Breast epithelium (tissue), 4 donors: ENCODE results near the gene HOPX. TPM values are rescaled to one million over a fixed set of nuclear protein-coding genes. Genes with fewer than 3 reads are reported as not detected.

ENCODE experiments used
- DNase-seq, 2 donors: peaks; one replicate each; pipeline ENCODE4 v3.0.0-alpha.2; 2019; ENCODE audit warnings: low spot score in 2 of 2
- H3K27ac ChIP-seq, 2 donors: fragments of 200-600 bp; sonication (generic) in 1 of 2; one replicate each; pipeline ENCODE4 v1.5.1; 2016 to 2019; ENCODE audit warnings: mild to moderate bottlenecking in 1 of 2
- H3K27me3 ChIP-seq, 2 donors: fragments of 200-600 bp; sonication (generic) in 1 of 2; one replicate each; pipeline versions ENCODE4 v1.5.1 to v1.6.0; 2017 to 2019; ENCODE audit warnings: control low read depth in 1 of 2, mild to moderate bottlenecking in 1 of 2
- H3K36me3 ChIP-seq: fragments of 200-600 bp; one replicate; pipeline ENCODE4 v1.5.1; 2019
- H3K4me1 ChIP-seq, 2 donors: fragments of 200-600 bp; sonication (generic); one replicate each; pipeline ENCODE4 v1.5.1; 2016 to 2019; ENCODE audit warnings: control low read depth in 1 of 2
- H3K4me3 ChIP-seq, 3 donors: fragments of 200-600 bp; sonication (generic); 1 replicate in 2 of 3; 2 replicates in 1 of 3; pipeline ENCODE4 v1.5.1; 2016 to 2019; ENCODE audit warnings: mild to moderate bottlenecking in 3 of 3, moderate library complexity in 2 of 3
- H3K9me3 ChIP-seq, 2 donors: fragments of 200-600 bp; sonication (generic) in 1 of 2; one replicate each; pipeline ENCODE4 v1.5.1; 2016 to 2019; ENCODE audit warnings: control low read depth in 1 of 2
- CTCF ChIP-seq, 3 donors: fragments of 450-650 bp; IDR thresholded peaks; one replicate each; pipeline ENCODE4 v1.5.1; 2016 to 2017; ENCODE audit warnings: antibody characterized with exemption in 3 of 3, mild to moderate bottlenecking in 3 of 3, moderate library complexity in 3 of 3
- POLR2A ChIP-seq: fragments of 450-650 bp; IDR thresholded peaks from one replicate; pipeline ENCODE4 v1.6.1; 2016; ENCODE audit warnings: antibody characterized with exemption, mild to moderate bottlenecking, moderate library complexity
- POLR2AphosphoS5 ChIP-seq, 3 donors: sonication (generic); formaldehyde crosslinking; IDR thresholded peaks; one replicate each; pipeline ENCODE4 v1.6.1; 2017; ENCODE audit warnings: antibody characterized with exemption in 3 of 3
- intact Hi-C: fragments of 100-400 bp; cut with DNase I; formaldehyde crosslinking; loops from one replicate; pipeline ENCODE4 v1.15.1; 2023; ENCODE audit warnings: low total_unique reads
- total RNA-seq, 3 donors: library from RNA; depleted of rRNA; stranded (reverse); fragments of >200 nt; gene quantifications; one replicate each; pipeline ENCODE4 v1.1.0, GENCODE V29; 2016

The HOPX gene
- total RNA-seq, 3 donors from 2014 or later = 3.8 to 9.8 (median 4.8) TPM

GRCh38 chr4:56630876-56631666 lies 50.0 kb downstream of the HOPX start:
- Histone ChIP-seq H3K36me3 (no peaks in the 10 kb centered on the region), H3K27ac (no peak overlapping the region), H3K4me3 (no peak overlapping the region), H3K9me3 (peaks cover 0 to 4% of the 10 kb centered on the region in 2 donors), H3K4me1 (no peaks in the 10 kb centered on the region), H3K27me3 (no peaks in the 10 kb centered on the region)
- TF ChIP-seq POLR2AphosphoS5 (IDR thresholded peaks at IDR 0.05) (no peak), CTCF (IDR thresholded peaks at IDR 0.05) (no peak)
- intact Hi-C loops = no loop called here
- DNase-seq = no peak

- intact Hi-C loops = no loop called here
- no peaks in the 10 kb centered on the region for H3K27me3 ChIP-seq
- no peak overlapping the region for H3K27ac ChIP-seq
- no peak for TF ChIP-seq CTCF (IDR thresholded peaks at IDR 0.05)
- no peak for TF ChIP-seq POLR2AphosphoS5 (IDR thresholded peaks at IDR 0.05)
- TF ChIP-seq POLR2A = no peak
- no peaks in the 10 kb centered on the region for H3K36me3 ChIP-seq
- no peak overlapping the region for H3K4me3 ChIP-seq
- H3K9me3 ChIP-seq = peaks cover 6 to 22% of the 10 kb centered on the region in 2 donors
- no peaks in the 10 kb centered on the region for H3K4me1 ChIP-seq
- no peak for DNase-seq
Measured at GRCh38 chr4:56628592-56628991, 52.5 kb downstream of the HOPX start.

- no peaks in the 10 kb centered on the region for H3K4me1 ChIP-seq
- H3K36me3 ChIP-seq = no peaks in the 10 kb centered on the region
- no peaks in the 10 kb centered on the region for H3K27me3 ChIP-seq
- peaks cover 6 to 22% of the 10 kb centered on the region in 2 donors for H3K9me3 ChIP-seq
- H3K4me3 ChIP-seq = no peak overlapping the region
- H3K27ac ChIP-seq = no peak overlapping the region
- intact Hi-C loops = no loop called here
- TF ChIP-seq POLR2AphosphoS5 (IDR thresholded peaks at IDR 0.05) = no peak
- TF ChIP-seq CTCF (IDR thresholded peaks at IDR 0.05) = no peak
- TF ChIP-seq POLR2A = no peak
- no peak for DNase-seq
Measured at GRCh38 chr4:56627985-56628384, 53.1 kb downstream of the HOPX start.

GRCh38 chr4:56627375-56627774 lies 53.7 kb downstream of the HOPX start:
- TF ChIP-seq CTCF (IDR thresholded peaks at IDR 0.05) (no peak), POLR2A (no peak), POLR2AphosphoS5 (IDR thresholded peaks at IDR 0.05) (no peak)
- Histone ChIP-seq H3K36me3 (no peaks in the 10 kb centered on the region), H3K4me1 (no peaks in the 10 kb centered on the region), H3K4me3 (no peak overlapping the region), H3K27ac (no peak overlapping the region), H3K9me3 (peaks cover 6 to 22% of the 10 kb centered on the region in 2 donors), H3K27me3 (no peaks in the 10 kb centered on the region)
- intact Hi-C loops = no loop called here
- no peak for DNase-seq

GRCh38 chr4:56626963-56627362 lies 54.1 kb downstream of the HOPX start:
- H3K27me3 ChIP-seq = no peaks in the 10 kb centered on the region
- no peak overlapping the region for H3K4me3 ChIP-seq
- no peak overlapping the region for H3K27ac ChIP-seq
- TF ChIP-seq POLR2A (no peak), CTCF (IDR thresholded peaks at IDR 0.05) (no peak), POLR2AphosphoS5 (IDR thresholded peaks at IDR 0.05) (no peak)
- no peaks in the 10 kb centered on the region for H3K36me3 ChIP-seq
- intact Hi-C loops = no loop called here
- no peaks in the 10 kb centered on the region for H3K4me1 ChIP-seq
- DNase-seq = no peak
- H3K9me3 ChIP-seq = peaks cover 6 to 22% of the 10 kb centered on the region in 2 donors
